GM06990 (cell line): ENCODE data around the gene LYRM1.

Experiments
- DNase-seq: peaks from one replicate; pipeline ENCODE4 v3.0.0-alpha.2; 2011; ENCODE audit not compliant: insufficient read length; ENCODE audit errors: extremely low read depth
- H3K27me3 ChIP-seq: replicated peaks from 2 replicates; pipeline ENCODE4 v1.6.0; 2011; ENCODE audit warnings: low read length; ENCODE audit not compliant: control insufficient read depth, insufficient read depth
- H3K36me3 ChIP-seq: 2 replicates; pipeline ENCODE4 v1.5.1; 2011; ENCODE audit warnings: low read length; ENCODE audit not compliant: control insufficient read depth, insufficient read depth
- H3K4me3 ChIP-seq: replicated peaks from 2 replicates; pipeline ENCODE4 v1.5.1; 2011; ENCODE audit warnings: low read depth, mild to moderate bottlenecking, control low read depth, low read length
- CTCF ChIP-seq: IDR thresholded peaks from 2 replicates; pipeline ENCODE4 v1.5.1; 2011; ENCODE audit warnings: low read length, control low read depth, mild to moderate bottlenecking, inconsistent platforms; ENCODE audit not compliant: insufficient read depth, poor library complexity, severe bottlenecking

The LYRM1 gene

GRCh38 chr16:20933589-20933988, 33.0 kb downstream of the LYRM1 start:
- no peaks in the 10 kb centered on the region for H3K36me3 ChIP-seq
- H3K27me3 ChIP-seq = no peaks in the 10 kb centered on the region
- no peak overlapping the region for H3K4me3 ChIP-seq
- TF ChIP-seq CTCF = no peak
- no peak for DNase-seq

- no peak for TF ChIP-seq CTCF
- Histone ChIP-seq H3K36me3 (no peaks in the 10 kb centered on the region), H3K4me3 (no peak overlapping the region), H3K27me3 (no peaks in the 10 kb centered on the region)
- DNase-seq = no peak
Measured at GRCh38 chr16:20937736-20938135, 37.2 kb downstream of the LYRM1 start.

GRCh38 chr16:20938426-20938825, 37.9 kb downstream of the LYRM1 start:
- no peak for TF ChIP-seq CTCF
- DNase-seq = no peak
- Histone ChIP-seq H3K27me3 (no peaks in the 10 kb centered on the region), H3K4me3 (no peak overlapping the region), H3K36me3 (no peaks in the 10 kb centered on the region)

GRCh38 chr16:20939611-20940010, 39.0 kb downstream of the LYRM1 start:
- no peak for TF ChIP-seq CTCF
- Histone ChIP-seq H3K27me3 (no peaks in the 10 kb centered on the region), H3K4me3 (no peak overlapping the region), H3K36me3 (no peaks in the 10 kb centered on the region)
- DNase-seq = no peak

GRCh38 chr16:20940871-20941635, 40.5 kb downstream of the LYRM1 start:
- Histone ChIP-seq H3K36me3 (no peaks in the 10 kb centered on the region), H3K4me3 (no peak overlapping the region), H3K27me3 (no peaks in the 10 kb centered on the region)
- no peak for DNase-seq
- no peak for TF ChIP-seq CTCF

GRCh38 chr16:20941636-20941926, 41.0 kb downstream of the LYRM1 start:
- no peak for TF ChIP-seq CTCF
- no peaks in the 10 kb centered on the region for H3K36me3 ChIP-seq
- H3K27me3 ChIP-seq = no peaks in the 10 kb centered on the region
- no peak for DNase-seq
- H3K4me3 ChIP-seq = no peak overlapping the region
